Measurements from ENCODE around the gene STIM1.

The STIM1 gene

DNA sequence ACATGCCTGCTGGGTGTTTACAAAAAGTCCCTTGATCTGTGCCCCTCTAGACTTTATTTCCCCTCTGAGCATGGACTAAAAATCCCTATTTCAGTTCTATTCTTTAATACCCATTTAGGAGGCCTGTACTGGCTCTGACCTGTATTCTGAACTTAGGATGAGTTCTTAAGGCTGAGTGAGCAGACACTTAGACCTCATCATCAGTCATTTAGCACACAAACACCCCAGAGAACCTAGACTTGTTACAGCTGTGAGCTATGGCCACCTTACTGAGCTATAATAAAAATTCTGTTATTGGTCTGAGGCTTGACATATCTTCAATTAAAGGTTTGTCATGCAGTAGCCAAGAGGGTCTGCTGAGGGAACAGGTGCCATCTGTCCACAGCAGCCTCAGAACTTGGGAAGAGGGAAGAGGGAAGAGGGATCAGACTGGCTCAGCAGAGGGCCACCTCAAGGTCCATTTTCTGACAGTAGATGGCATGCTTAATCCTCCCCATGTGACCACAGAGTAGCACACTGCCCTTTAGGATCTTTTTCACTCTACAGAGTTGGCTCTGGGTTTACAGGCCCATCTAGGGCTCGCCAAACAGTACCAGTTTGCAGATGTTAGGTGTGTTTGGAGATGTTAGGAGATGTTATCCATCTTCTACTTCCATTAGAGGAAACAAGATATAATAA, 209.0 kb downstream of the STIM1 start:
- Histone ChIP-seq H4K20me1 (ENCODE audit: insufficient read depth, low read length) (no peaks in the 10 kb centered on the region), H2AFZ (ENCODE audit: low read length) (no peak overlapping the region), H3K4me2 (ENCODE audit: low read length) (no peak overlapping the region), H3K27ac (ENCODE audit: low read depth, low read length, poor library complexity, severe bottlenecking) (no peak overlapping the region), H3K9me2 (ENCODE audit: low read depth, low read length) (no peaks in the 10 kb centered on the region), H3F3A (ENCODE audit: insufficient read depth, low read length) (no peaks in the 10 kb centered on the region), H3K79me2 (ENCODE audit: insufficient read depth, low read length) (no peaks in the 10 kb centered on the region), H3K4me3 (ENCODE audit: low read depth, low read length, poor library complexity, severe bottlenecking) (no peak overlapping the region), H3K4me1 (ENCODE audit: insufficient read depth, low read length, severe bottlenecking) (no peaks in the 10 kb centered on the region), H3K36me3 (ENCODE audit: insufficient read depth, low read length) (peaks cover 24% of the 10 kb centered on the region), H3K9ac (ENCODE audit: low read length) (no peak overlapping the region), H3K27me3 (ENCODE audit: insufficient read depth, low read length) (no peaks in the 10 kb centered on the region), H3K9me3 (ENCODE audit: low read length) (no peaks in the 10 kb centered on the region)
- TF ChIP-seq, protein P1, sequence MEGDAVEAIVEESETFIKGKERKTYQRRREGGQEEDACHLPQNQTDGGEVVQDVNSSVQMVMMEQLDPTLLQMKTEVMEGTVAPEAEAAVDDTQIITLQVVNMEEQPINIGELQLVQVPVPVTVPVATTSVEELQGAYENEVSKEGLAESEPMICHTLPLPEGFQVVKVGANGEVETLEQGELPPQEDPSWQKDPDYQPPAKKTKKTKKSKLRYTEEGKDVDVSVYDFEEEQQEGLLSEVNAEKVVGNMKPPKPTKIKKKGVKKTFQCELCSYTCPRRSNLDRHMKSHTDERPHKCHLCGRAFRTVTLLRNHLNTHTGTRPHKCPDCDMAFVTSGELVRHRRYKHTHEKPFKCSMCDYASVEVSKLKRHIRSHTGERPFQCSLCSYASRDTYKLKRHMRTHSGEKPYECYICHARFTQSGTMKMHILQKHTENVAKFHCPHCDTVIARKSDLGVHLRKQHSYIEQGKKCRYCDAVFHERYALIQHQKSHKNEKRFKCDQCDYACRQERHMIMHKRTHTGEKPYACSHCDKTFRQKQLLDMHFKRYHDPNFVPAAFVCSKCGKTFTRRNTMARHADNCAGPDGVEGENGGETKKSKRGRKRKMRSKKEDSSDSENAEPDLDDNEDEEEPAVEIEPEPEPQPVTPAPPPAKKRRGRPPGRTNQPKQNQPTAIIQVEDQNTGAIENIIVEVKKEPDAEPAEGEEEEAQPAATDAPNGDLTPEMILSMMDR (IDR thresholded peaks at IDR 0.05; ENCODE audit: low read length): no peak
- no peak for TF ChIP-seq EZH2 (IDR thresholded peaks at IDR 0.05; ENCODE audit: borderline replicate concordance, low read length)

DNA sequence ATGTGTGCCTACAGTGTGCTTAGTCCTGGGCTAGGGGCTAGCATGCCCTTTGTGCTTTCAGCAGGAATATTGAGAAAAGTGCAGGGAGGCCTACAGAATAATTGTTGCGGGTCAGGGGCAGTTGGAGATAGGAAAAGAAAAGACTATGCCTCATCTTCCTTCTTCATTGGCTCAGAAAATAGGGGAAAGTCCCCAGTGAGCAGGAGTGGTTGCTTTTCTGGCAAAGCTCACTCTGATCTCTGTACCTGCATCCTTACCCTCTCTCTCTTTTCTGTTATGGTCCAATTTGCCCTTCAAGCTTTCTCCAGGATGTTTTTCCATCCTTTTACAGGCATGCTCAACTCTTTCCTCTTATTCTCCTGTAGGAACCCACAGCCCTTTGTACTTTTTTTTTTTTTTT, 209.6 kb downstream of the STIM1 start:
- TF ChIP-seq EZH2 (IDR thresholded peaks at IDR 0.05; ENCODE audit: borderline replicate concordance, low read length): no peak
- TF ChIP-seq, protein P1 (IDR thresholded peaks at IDR 0.05; ENCODE audit: low read length): no peak

DNA sequence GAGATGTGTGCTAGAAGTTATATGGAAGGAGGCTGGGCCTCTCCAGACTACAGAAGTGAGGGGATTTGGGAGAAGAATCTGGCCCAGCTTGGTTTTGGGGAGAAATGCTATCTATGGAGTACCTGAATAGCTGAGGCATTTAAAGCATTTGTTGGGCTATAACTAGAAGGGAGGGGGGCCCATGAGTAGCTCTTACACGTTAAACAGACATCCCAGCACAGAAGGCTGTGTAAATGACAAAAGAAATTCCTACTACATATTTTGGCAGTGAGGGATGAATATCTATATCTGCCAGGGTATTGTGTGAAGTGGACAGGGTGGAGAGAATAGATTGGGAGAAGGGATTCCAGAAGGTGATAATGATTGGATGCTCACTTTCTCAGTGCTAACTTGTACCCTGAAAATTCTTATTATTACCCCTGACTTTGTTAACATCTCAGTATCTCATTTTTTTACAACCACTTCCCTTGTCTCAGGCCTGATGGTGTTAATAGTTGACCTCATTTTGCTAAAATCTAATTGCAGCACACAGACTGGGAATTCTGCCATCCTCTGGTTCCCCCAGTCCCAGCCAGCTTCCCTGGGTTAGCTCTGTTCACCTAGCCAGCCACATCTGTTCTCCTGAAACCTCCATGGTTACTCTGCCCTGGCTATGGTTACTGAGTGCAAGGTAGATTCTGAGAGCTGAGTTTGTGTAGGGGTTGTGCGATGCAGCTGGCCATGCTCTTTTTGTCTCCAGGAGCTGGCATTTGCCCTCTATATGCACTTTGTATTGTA, 210.3 kb downstream of the STIM1 start:
- no peaks in the 10 kb centered on the region for H3K27me3 ChIP-seq (ENCODE audit: insufficient read depth, low read length)
- no peaks in the 10 kb centered on the region for H3K79me2 ChIP-seq (ENCODE audit: insufficient read depth, low read length)
- no peak for TF ChIP-seq EZH2 (IDR thresholded peaks at IDR 0.05; ENCODE audit: borderline replicate concordance, low read length)
- TF ChIP-seq, protein P1 (IDR thresholded peaks at IDR 0.05; ENCODE audit: low read length): no peak
- H3K9me3 ChIP-seq (ENCODE audit: low read length): no peaks in the 10 kb centered on the region
- H3K9ac ChIP-seq (ENCODE audit: low read length): no peak overlapping the region
- no peak overlapping the region for H3K4me2 ChIP-seq (ENCODE audit: low read length)
- H3K4me1 ChIP-seq (ENCODE audit: insufficient read depth, low read length, severe bottlenecking): no peaks in the 10 kb centered on the region
- H3K4me3 ChIP-seq (ENCODE audit: low read depth, low read length, poor library complexity, severe bottlenecking): no peak overlapping the region
- no peak overlapping the region for H2AFZ ChIP-seq (ENCODE audit: low read length)
- no peaks in the 10 kb centered on the region for H3F3A ChIP-seq (ENCODE audit: insufficient read depth, low read length)
- H3K36me3 ChIP-seq (ENCODE audit: insufficient read depth, low read length): peaks cover 18% of the 10 kb centered on the region; the same call in 1 of the 2 replicates
- H4K20me1 ChIP-seq (ENCODE audit: insufficient read depth, low read length): no peaks in the 10 kb centered on the region
- no peaks in the 10 kb centered on the region for H3K9me2 ChIP-seq (ENCODE audit: low read depth, low read length)
- H3K27ac ChIP-seq (ENCODE audit: low read depth, low read length, poor library complexity, severe bottlenecking): no peak overlapping the region

More for the DNA sequence above, 209.6 kb downstream of the STIM1 start:
- no peaks in the 10 kb centered on the region for H3K27me3 ChIP-seq (ENCODE audit: insufficient read depth, low read length)
- H3K36me3 ChIP-seq (ENCODE audit: insufficient read depth, low read length): peaks cover 18% of the 10 kb centered on the region
- no peak overlapping the region for H2AFZ ChIP-seq (ENCODE audit: low read length)
- H3K9ac ChIP-seq (ENCODE audit: low read length): no peak overlapping the region
- H3K4me2 ChIP-seq (ENCODE audit: low read length): no peak overlapping the region
- H4K20me1 ChIP-seq (ENCODE audit: insufficient read depth, low read length): no peaks in the 10 kb centered on the region
- H3K9me3 ChIP-seq (ENCODE audit: low read length): no peaks in the 10 kb centered on the region
- H3K79me2 ChIP-seq (ENCODE audit: insufficient read depth, low read length): no peaks in the 10 kb centered on the region
- no peaks in the 10 kb centered on the region for H3F3A ChIP-seq (ENCODE audit: insufficient read depth, low read length)
- no peak overlapping the region for H3K27ac ChIP-seq (ENCODE audit: low read depth, low read length, poor library complexity, severe bottlenecking)
- no peak overlapping the region for H3K4me3 ChIP-seq (ENCODE audit: low read depth, low read length, poor library complexity, severe bottlenecking)
- H3K9me2 ChIP-seq (ENCODE audit: low read depth, low read length): no peaks in the 10 kb centered on the region
- no peaks in the 10 kb centered on the region for H3K4me1 ChIP-seq (ENCODE audit: insufficient read depth, low read length, severe bottlenecking)

Measured in OCI-LY1 (cell line).